Heart left ventricle (tissue), 16 donors: ENCODE data around the gene FXYD1. TPM values are rescaled to one million over a fixed set of nuclear protein-coding genes. Genes with fewer than 3 reads are reported as not detected.

Source experiments
- ATAC-seq, 4 donors: fragments of 200-7000 bp; cut with Tn5 transposase; one replicate each; pipeline ENCODE4 v1.9.1; 2020 to 2022; ENCODE audit warnings: moderate library complexity in 4 of 4, mild to moderate bottlenecking in 3 of 4, moderate number of reproducible peaks in 1 of 4
- DNase-seq, 5 donors: peaks; one replicate each; pipeline ENCODE4 v3.0.0-alpha.2; 2020
- H3K27ac ChIP-seq, 12 donors: fragments of 200-600 bp; sonication (generic) in 4 of 12; one replicate each; pipeline versions ENCODE4 v1.5.0 to v1.8.0; 2016 to 2022; ENCODE audit warnings: mild to moderate bottlenecking in 2 of 12
- H3K27me3 ChIP-seq, 9 donors: fragments of 200-600 bp; sonication (generic) in 2 of 9; one replicate each; pipeline versions ENCODE4 v1.5.1 to v1.8.0; 2016 to 2022; ENCODE audit warnings: mild to moderate bottlenecking in 3 of 9
- H3K36me3 ChIP-seq, 9 donors: fragments of 200-600 bp; sonication (generic) in 2 of 9; one replicate each; pipeline versions ENCODE4 v1.5.0 to v1.8.0; 2018 to 2022; ENCODE audit warnings: mild to moderate bottlenecking in 2 of 9
- H3K4me1 ChIP-seq, 12 donors: fragments of 200-600 bp; sonication (generic) in 4 of 12; one replicate each; pipeline versions ENCODE4 v1.5.0 to v1.8.0; 2016 to 2022; ENCODE audit warnings: mild to moderate bottlenecking in 3 of 12
- H3K4me3 ChIP-seq, 12 donors: fragments of 200-600 bp; sonication (generic) in 4 of 12; one replicate each; pipeline versions ENCODE4 v1.5.0 to v1.8.0; 2017 to 2022; ENCODE audit warnings: mild to moderate bottlenecking in 9 of 12, moderate library complexity in 4 of 12
- H3K9me3 ChIP-seq, 12 donors: fragments of 200-600 bp; sonication (generic) in 4 of 12; one replicate each; pipeline versions ENCODE4 v1.5.0 to v1.8.0; 2016 to 2022; ENCODE audit warnings: mild to moderate bottlenecking in 1 of 12
- POLR2A ChIP-seq, 2 donors: fragments of 450-650 bp; IDR thresholded peaks; one replicate each; pipeline ENCODE4 v1.6.1; 2017; ENCODE audit warnings: antibody characterized with exemption in 2 of 2, mild to moderate bottlenecking in 2 of 2, moderate library complexity in 2 of 2
- WGBS, 4 donors: extraction: QIAGEN DNeasy Blood & Tissue Kit in 2 of 4; methylation state at CpG; one replicate each; pipeline versions ENCODE4 v1.1.5 to v1.1.7; 2013 to 2018; 5-methylcytosine and 5-hydroxymethylcytosine counted together
- intact Hi-C, 10 donors: fragments of 100-400 bp; cut with DNase I; formaldehyde crosslinking; loops; one replicate each; pipeline versions ENCODE4 v1.11.1 to v1.14.2; 2022
- polyA plus RNA-seq, 2 donors: library from polyadenylated mRNA; stranded (reverse); fragments of 200-250 nt; gene quantifications; one replicate each; pipeline ENCODE4 v1.2.3, GENCODE V29; 2013
- total RNA-seq, 9 donors: library from RNA; depleted of rRNA in 2 of 9; stranded (reverse); fragments of >200 nt in 2 of 9; fragmentation: NEBNext Ultra II Directional in 3 of 9; extraction: Animal tissue kit (Norgen Biotek cat#: 25700) in 3 of 9; gene quantifications; one replicate each; pipeline versions ENCODE4 v1.1.0 to v1.2.4, GENCODE V29; 2016 to 2023
- TF ChIP-seq, protein P1 (sequence below), 12 donors: fragments of 200-600 bp; sonication (generic) in 4 of 12; IDR thresholded peaks; one replicate each; pipeline versions ENCODE4 v1.5.0 to v1.8.0; 2018 to 2022; ENCODE audit warnings: antibody characterized with exemption in 12 of 12, mild to moderate bottlenecking in 5 of 12
- donor health status: ischemic (EF 13 %, LVEDD 7.1; RV severe dilation, severe dysfunction).
- donor health status: healthy with polysubstance abuse.
- donor health status: DM: no; HTN: yes; CAD: no.
- donor health status: DM: no; HTN: no; CAD: no.
- donor health status: ischemic (EF 25% LVEDD 6.9; RV normal size, moderate dysfunction).
- donor health status: ischemic (EF 25% LVEDD 5.7; RV mildly dilated, moderate dysfunction).
- donor health status: healthy.
- donor health status: DM: yes; HTN: yes; CAD: no.
- donor health status: ischemic (EF 35%, LVEDD 5.7; RV mildly dilated, moderate dysfunction).
- donor health status: nonischemic (EF 11% LVEDD 7.7; RV severe dilation, severe dysfunction).
- donor health status: DM: yes; HTN: yes; CAD: no.
- donor health status: PGD.
- donor health status: ischemic (EF 29% LVEDD 5.4; RV normal size, mild dysfunction).
- donor health status: nonischemic (EF 23%, LVEDD 6.1; RV moderate dilation, normal function).

FXYD1 gene
- total and polyA plus RNA-seq, 11 donors, result 129 to 631 (median 412) TPM

GRCh38 chr19:35153701-35154524 is 15.3 kb downstream of the FXYD1 start:
- ATAC-seq, result peak in 3 of 4 donors; percentile 17 to 39 (median 20)
- Histone ChIP-seq H3K4me3 (peak overlapping the region in 11 of 12 donors; percentile 63 to 97 (median 75)), H3K27me3 (peaks cover 0 to 30% (median 4%) of the 10 kb centered on the region in 9 donors), H3K9me3 (no peaks in the 10 kb centered on the region), H3K27ac (peak overlapping the region in 10 of 12 donors; percentile 68 to 91 (median 82)), H3K36me3 (peaks cover 0 to 22% (median 13%) of the 10 kb centered on the region in 9 donors), H3K4me1 (peaks cover 0 to 34% (median 18%) of the 10 kb centered on the region in 12 donors)
- intact Hi-C loops, result loop anchor here in 1 of 10 donors (5.0 to 10.0 kb wide), 2 partner anchors 91 to 113 kb away; partner anchors contain the start of genes LSR and USF2
- TF ChIP-seq, protein P1, sequence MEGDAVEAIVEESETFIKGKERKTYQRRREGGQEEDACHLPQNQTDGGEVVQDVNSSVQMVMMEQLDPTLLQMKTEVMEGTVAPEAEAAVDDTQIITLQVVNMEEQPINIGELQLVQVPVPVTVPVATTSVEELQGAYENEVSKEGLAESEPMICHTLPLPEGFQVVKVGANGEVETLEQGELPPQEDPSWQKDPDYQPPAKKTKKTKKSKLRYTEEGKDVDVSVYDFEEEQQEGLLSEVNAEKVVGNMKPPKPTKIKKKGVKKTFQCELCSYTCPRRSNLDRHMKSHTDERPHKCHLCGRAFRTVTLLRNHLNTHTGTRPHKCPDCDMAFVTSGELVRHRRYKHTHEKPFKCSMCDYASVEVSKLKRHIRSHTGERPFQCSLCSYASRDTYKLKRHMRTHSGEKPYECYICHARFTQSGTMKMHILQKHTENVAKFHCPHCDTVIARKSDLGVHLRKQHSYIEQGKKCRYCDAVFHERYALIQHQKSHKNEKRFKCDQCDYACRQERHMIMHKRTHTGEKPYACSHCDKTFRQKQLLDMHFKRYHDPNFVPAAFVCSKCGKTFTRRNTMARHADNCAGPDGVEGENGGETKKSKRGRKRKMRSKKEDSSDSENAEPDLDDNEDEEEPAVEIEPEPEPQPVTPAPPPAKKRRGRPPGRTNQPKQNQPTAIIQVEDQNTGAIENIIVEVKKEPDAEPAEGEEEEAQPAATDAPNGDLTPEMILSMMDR (IDR thresholded peaks at IDR 0.05), result peak; percentile 24 to 64 (median 44)
- TF ChIP-seq POLR2A (IDR thresholded peaks at IDR 0.05), result no peak
- DNase-seq, result peak in 4 of 5 donors; percentile 37 to 79 (median 44)
- WGBS, 4 donors, result 1 to 3% (median 1%) methylated on average over 21 to 36 of the region's 36 CpGs

GRCh38 chr19:35154525-35155406 is 16.1 kb downstream of the FXYD1 start, which contains the start of gene FXYD5:
TSS of gene FXYD5 (plus strand) at chr19:35154735. CDS start at chr19:35155551, 816 bp downstream.
- peaks cover 0 to 31% (median 22%) of the 10 kb centered on the region in 9 donors for H3K36me3 ChIP-seq
- WGBS, 4 donors, result 1 to 5% (median 2%) methylated on average over 28 to 49 of the region's 49 CpGs
- ATAC-seq (peak; percentile 65 to 95 (median 89)), DNase-seq (peak; percentile 75 to 85 (median 81))
- intact Hi-C loops, result loop anchor here in 2 of 10 donors (5.0 to 10.0 kb wide), 2 partner anchors 90 to 113 kb away; partner anchors contain the start of genes USF2 (in 2 of the 2) and LSR (in 1 of the 2)
- H3K27ac ChIP-seq, result peak within 1 kb of the TSS; percentile 68 to 91 (median 79)
- TF ChIP-seq POLR2A (IDR thresholded peaks at IDR 0.05), result peak in 1 of 2 donors; percentile 50
- TF ChIP-seq, protein P1 (IDR thresholded peaks at IDR 0.05), result peak in 1 of 12 donors; percentile 10
- H3K27me3 ChIP-seq, result peaks cover 0 to 30% (median 4%) of the 10 kb centered on the region in 9 donors
- peak within 1 kb of the TSS; percentile 63 to 97 (median 74) for H3K4me3 ChIP-seq
- H3K4me1 ChIP-seq, result peaks cover 0 to 34% (median 18%) of the 10 kb centered on the region in 12 donors
- H3K9me3 ChIP-seq, result no peaks in the 10 kb centered on the region

DNA sequence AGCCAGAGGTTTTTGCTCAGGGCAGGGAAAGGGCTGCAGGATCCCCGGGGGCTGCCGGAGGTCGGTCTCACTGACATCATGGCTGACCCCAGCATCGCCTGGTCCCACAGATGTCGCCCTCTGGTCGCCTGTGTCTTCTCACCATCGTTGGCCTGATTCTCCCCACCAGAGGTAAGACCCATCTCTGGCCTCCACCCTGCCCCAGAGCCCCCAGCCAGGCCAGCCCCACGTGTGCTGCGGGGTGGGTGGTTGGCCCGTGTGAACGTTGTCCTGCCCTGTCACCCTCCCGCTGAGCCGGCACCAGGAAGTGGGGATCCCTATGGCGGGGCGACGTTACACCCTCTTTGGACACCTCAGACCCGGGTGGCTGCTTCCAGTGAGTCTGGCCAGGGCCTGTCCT is 16.8 kb downstream of the FXYD1 start:
- Histone ChIP-seq H3K4me1 (peaks cover 0 to 34% (median 18%) of the 10 kb centered on the region in 12 donors), H3K27ac (peak overlapping the region in 10 of 12 donors; percentile 68 to 91 (median 82)), H3K36me3 (peaks cover 0 to 38% (median 26%) of the 10 kb centered on the region in 9 donors), H3K9me3 (no peaks in the 10 kb centered on the region), H3K27me3 (peaks cover 0 to 30% (median 4%) of the 10 kb centered on the region in 9 donors), H3K4me3 (peak overlapping the region; percentile 63 to 97 (median 74))
- WGBS, 4 donors, result 0 to 18% (median 12%) methylated on average over 2 to 17 of the region's 17 CpGs
- intact Hi-C loops, result loop anchor here in 2 of 10 donors (5.0 to 10.0 kb wide), 2 partner anchors 89 to 112 kb away; partner anchors contain the start of genes LSR (in 1 of the 2) and USF2 (in 1 of the 2)
- ATAC-seq (peak; percentile 6 to 16 (median 10)), DNase-seq (peak in 1 of 5 donors; percentile 73)
- TF ChIP-seq POLR2A (IDR thresholded peaks at IDR 0.05), result no peak
- TF ChIP-seq, protein P1 (IDR thresholded peaks at IDR 0.05), result no peak
